Activated CD4-positive, alpha-beta T cell treated with anti-CD3 and anti-CD28 coated beads for 48 hours (primary cell): ENCODE measurements around the gene PPP4R1.

Source experiments
- DNase-seq: peaks from one replicate; pipeline ENCODE4 v3.0.0-alpha.2; 2020

PPP4R1 gene

DNA sequence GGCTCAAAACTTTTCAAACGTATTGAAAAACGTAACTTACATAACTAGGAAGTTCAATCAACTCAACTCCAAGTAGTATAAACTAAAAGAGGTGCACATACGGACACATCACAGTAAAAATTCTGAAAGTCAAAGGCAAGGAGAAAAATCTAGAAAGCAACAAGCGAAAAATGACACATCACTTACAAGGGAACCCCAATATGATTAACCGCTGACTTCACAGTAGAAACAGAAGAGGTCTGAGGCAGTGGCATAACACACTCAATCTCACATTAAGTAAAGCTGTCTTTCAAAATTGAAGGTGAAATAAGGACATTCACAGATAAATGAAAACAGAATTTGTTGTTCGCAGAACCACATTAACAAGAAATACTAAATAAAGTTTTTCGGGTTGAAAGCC, 32.7 kb downstream of the PPP4R1 start:
- no peak for DNase-seq

DNA sequence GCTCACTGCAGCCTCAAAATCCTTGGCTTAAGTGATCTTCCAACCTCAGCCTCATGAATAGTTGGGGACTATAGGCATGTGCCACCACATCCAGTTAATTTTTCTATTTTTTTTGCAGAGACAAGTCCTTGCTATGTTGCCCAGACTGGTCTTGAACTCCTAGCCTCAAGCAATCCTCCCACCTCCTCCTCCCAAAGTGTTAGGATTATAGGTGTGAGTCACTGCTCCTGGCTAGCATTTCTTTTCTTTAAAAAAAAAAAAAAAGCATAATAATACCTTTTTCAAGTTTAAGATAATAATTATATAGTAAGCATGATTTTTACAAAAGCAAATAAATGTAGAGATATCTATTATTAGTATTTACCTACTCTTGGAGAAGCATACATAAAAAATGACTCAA, 36.1 kb downstream of the PPP4R1 start:
- DNase-seq = no peak

DNA sequence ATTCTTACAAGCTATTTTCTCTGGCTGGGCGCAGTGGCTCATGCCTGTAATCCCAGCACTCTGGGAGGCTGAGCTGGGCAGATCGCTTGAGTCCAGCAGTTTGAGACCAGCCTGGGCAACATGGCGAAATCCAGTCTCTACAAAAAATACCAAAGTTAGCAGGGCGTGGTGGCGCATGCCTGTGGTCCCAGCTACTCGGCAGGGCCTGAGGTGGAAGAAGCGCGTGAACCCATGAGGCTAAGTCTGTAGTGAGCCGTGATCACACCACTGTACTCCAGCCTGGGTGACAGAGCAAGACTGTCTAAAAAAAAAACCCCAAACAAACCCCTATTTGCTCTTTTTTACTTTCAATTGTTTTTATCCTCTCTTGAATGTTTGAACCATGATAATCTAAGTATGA, 37.0 kb downstream of the PPP4R1 start:
- DNase-seq = no peak

DNA sequence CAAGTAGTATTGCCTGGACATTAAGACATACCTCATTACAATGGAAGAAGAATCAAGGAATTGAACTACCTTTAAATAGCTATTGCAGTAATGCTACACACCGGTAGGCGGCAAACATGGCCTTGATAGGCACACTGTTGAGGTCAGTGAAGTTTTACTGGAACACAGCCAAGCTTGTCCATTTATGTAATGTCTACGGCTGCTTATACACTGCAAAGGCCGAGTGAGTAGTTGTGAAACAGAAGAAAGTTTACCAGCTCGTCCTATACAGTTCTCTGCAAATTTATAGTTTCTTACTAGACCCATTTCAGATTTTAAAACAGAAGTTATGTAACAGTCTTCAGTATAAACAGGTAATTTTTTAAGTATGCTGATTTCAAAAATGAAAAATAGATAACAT, 38.8 kb downstream of the PPP4R1 start:
- peak; percentile 28 for DNase-seq

DNA sequence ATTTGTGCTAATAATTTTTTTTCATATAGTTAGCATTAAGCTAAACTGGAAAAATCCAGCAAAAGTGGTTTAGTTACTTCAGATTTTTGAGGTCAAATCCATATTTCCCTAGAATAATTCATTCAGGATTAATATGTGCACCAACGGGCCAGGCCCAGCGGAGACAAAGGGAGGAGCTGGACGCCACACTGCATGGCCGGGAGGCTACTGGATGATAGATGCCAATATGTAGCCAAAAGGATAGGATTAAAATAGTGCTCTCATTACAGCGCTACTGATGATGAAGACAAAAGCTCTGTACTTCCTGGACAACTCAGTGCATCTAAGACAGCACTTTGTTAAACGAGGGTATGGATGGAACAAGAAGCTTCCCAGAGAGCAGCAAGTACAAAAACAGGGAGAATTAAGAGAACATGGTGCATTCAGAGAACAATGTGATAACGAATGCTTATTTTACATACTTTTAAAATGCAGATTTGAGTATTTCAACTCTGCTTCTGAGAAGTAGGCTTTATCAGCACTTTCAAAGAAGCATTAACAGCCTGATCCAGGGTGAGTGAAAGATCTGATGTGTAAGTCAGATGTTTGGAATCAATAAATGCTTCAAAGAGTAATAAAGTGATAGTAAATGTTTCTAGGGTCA, 39.8 kb downstream of the PPP4R1 start:
- DNase-seq = no peak

DNA sequence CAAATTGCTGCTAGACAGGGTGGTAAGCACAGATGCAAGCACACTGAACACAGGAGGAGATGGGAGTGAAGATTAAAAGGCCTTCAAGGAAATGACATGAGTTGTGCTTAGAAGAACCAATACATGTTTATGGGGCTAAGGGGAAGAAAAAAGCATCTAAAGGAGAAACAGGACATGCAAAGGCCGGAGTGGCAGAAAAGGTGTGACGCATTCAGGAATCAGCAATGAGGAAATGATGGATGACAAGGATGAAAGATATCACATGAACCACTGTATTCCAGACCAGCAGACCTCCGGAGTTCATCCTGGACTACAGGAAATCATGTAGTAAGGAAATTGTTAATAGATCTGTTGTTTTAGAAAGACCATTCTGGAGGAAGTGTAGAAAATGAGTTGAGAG, 42.8 kb downstream of the PPP4R1 start:
- no peak for DNase-seq

DNA sequence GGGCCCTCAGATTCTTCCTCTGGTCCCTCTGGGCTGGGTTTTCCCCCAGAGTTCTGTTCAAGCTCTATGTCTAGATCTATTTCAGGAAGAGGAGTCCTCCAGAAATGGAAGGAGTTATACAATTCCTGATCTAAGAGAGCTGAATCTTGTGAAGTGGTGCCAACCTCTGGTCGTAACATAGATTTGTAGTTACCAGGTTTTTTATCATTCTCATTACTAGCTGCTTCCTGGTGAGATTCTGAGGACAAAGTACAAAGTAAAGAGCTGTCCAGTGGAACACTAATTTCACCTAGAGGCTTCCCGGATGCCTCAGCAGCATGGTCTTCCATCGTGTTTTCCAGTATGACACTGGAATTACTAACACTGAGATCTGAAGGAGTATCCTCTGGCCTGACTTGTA, 44.1 kb downstream of the PPP4R1 start:
- no peak for DNase-seq

DNA sequence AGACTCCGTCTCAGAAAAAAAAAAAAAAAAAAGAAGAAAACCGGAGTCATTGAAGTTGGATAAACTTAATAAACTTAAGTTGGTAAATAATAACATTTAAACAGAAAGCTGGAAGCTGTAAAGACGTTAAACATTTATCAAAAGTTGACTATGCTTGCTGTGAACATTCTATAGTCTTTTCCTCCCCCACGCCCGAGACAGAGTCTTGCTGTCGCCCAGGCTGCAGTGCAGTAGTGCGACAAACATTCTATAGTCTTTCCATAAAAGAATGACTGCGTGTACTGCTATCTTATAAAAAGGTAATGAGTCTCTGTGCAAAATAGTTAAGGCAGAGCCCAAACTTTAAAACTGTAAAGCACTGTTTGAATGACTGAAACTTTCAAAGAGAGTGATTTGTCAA, 45.2 kb downstream of the PPP4R1 start:
- DNase-seq = no peak

DNA sequence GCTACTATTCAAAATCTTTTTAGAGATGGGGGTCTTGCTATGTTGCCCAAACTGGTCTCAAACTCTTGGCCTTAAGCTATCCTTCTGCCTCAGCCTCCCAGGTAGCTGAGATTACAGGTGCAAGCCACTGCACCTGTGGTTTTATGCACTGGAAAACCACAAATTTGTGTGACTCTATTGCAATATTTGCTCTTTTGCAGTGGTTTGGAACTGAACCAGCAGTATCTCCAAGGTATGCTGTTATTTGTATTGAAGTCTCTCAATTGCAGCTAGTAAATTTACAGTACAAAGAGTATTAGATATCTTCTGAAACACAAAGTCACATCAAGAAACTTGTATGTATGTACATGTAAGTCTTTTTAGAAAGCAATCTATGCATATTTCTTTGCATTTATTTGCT, 46.2 kb downstream of the PPP4R1 start:
- DNase-seq = no peak

DNA sequence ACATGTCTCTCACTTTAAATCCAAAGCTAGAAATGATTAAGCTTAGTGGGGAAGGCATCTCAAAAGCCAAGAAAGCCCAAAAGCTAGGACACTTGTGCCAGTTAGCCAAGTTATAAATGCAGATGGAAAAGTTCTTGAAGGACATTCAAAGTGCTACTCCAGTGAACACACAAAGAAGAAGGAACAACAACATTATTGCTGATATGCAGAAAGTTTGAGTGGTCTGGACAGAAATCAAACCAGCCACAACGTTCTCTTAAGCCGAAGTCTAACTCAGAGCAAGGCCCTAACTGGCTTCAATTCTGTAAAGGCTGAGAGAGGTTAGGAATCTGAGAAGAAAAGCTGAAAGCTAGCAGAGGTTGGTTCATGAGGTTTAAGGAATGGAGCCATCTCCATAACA, 49.0 kb downstream of the PPP4R1 start:
- no peak for DNase-seq

DNA sequence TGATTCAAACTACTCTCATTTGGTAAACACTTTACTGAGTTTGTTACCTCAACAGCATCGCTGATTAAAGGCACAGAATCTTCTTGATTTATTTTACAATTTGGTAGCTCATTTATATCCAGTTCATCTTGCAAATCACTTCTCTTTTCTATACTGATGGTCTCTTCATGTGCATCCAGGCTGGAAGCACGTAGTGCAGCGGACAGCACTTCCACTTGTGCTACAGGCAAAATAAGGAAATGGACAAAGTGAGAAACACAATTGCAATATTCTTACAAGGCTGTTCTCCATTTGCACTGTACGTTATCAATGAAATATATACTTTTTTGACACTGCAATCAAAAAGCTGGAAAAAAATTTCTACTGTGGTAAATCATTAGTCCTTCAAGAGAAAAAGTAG, 51.0 kb downstream of the PPP4R1 start:
- no peak for DNase-seq

DNA sequence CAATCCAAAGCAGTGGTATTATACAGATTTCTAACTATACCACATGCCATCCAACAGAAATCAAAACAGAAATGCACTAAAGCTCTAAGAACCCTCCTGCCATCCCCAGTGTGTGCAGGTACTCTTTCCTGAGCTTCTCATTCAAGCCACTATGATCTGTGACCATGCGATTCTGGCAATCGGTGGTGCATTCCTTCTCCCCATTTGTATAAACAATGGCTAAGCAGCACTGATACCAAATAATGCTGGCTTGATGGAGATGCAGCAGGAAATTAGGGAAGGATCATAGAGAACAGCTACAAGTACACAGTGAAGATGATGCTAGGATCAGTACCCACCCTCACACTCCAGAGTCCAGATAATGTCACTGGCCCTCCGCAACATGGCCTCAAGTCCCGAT, 51.8 kb downstream of the PPP4R1 start:
- no peak for DNase-seq

DNA sequence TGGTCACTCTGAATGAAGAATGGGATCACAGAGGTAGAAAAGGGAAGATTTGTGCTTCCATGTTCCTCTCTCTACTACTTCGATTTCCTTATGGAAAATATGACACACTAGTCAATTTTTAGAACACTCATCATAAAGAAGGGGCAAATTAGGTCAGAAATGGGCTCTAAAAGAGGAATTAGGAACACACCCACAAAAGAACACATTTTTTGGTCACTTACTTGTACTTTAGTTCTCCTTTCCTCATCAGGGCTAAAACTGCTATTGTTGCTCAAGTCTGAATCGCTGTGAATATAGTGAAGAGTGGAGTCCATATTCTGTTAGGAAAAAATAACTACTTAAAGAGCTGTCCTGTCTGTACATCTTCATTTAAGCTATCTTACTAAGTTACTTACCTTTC, 52.6 kb downstream of the PPP4R1 start:
- DNase-seq = no peak

DNA sequence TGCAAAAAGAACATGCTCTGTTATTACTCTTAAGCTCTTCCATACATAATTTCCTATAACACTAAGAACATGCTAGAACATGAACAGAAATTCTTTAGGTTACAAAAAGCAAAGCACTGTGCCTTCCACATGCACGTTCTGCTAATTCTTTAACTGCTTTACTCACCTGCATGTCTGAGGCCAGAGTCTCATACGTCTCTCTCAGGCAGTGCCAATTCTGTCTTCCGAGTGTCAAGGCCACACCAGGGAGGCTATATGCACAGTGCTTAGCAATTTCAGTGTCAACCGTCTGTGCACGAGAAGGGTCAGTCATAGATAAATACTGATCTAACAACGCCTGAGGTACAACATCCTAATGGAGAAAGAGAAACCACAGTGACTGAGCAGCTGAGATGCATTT, 55.1 kb downstream of the PPP4R1 start:
- no peak for DNase-seq

DNA sequence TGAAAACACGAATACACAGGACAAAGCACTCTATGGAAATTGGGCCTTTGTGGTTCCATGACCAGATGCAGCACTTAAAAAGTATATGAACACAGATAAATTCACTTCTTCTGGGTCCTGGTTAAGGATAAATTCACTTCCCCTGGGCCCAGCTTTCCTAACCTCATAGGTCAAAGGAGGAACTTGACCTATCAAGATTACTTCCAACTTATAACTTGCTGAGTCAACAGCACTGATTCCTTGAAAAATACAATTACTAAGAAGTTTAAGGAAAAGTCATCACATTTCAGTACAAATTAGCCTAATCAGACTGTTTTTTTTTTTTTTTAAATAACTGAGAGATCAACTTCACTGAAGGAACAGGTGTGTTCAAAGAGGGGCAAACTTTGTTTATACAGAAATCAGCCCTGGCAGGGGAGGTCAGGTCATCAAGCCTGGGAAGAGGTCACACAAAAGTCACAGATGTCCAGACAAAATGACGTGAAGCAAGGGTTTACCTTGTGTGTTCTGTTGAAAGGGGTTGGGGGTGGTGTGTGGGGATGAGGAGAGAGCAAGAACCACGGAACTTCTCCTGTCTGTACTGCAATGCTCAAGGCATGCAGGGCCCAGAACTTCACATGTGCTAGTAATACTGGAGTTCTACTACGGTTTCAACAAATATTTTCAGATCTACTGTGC, 55.8 kb downstream of the PPP4R1 start:
- DNase-seq = no peak

DNA sequence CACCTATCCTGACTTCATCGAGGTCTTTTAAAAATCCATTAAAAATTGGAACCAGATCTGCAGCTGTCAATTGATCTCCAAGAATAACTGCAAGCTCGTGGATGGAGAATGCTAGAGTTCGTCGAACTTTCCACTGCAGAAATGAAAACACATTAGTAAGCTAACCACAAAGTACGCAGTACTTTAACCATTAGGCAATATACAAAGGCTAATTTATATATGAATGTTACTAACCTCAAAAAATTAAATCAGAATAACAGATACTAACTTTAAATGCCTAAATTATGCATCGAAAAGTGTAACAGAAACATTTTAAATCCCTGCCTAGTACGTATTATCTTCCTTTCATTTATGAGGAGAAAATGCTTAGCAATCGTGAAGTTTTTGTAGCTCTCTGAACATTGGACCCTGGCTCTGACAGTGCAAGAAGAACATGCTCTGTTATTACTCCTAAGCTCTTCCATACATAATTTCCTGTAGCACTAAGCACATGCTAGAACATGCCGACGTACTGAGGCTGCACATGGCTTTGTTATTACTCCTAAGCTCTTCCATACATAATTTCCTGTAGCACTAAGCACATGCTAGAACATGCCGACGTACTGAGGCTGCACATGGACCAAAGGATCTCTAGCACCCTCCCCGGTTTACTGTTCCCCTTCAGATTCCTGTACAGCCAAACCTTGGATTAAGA, 57.0 kb downstream of the PPP4R1 start:
- no peak for DNase-seq

DNA sequence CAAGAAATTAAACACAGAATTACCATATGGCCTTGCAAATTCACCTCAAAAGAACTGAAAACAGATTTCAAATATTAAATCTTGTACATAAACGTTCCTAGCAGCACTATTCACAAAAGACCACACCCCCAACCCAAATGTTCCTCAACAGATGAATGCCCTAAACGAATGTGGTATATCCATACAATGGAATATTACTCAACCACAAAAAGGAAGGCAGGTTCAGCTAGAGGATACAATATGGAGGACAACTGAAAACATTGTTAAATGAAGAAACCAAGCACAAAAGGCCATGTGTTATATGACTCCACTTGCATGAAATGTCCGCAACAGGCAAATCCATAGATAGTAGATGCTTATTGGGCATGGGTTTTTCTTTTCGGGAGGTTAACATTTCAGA, 61.7 kb downstream of the PPP4R1 start:
- DNase-seq = no peak

DNA sequence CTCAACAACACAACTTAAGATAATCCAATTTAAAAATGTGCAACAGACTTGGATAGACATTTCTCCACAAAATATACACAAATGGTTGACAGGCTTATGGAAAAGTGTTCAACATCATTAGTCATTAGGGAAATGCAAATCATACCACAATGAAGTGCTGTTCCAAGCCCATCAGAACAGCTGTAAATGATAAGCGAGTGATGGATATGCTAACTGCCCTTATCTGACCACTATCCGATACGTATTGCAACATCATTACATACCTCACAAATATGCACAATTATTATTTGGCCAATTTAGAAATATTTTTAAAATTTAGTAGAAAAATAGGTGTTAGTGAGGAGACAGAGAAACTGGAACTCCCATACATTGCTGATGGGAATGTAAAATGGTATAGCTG, 62.2 kb downstream of the PPP4R1 start:
- no peak for DNase-seq

DNA sequence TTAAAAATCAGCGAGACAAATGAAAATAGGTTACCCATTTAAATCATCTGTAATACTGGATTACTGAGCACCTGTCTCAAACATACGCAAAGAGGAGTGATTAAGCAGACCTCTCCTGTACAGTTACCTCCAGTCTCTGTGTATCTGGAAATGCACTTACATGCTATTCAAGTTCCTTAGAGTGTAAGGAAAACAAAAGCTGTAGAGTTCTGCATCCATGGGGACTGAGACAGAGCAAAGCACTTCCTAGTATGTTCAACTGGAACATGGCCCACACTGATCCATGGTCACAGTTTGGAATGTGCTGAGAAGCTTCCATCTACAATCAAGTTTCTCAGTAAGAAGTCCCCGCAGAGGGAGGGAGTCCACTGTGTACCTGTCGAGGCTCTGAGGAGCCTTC, 63.9 kb downstream of the PPP4R1 start:
- DNase-seq = no peak

DNA sequence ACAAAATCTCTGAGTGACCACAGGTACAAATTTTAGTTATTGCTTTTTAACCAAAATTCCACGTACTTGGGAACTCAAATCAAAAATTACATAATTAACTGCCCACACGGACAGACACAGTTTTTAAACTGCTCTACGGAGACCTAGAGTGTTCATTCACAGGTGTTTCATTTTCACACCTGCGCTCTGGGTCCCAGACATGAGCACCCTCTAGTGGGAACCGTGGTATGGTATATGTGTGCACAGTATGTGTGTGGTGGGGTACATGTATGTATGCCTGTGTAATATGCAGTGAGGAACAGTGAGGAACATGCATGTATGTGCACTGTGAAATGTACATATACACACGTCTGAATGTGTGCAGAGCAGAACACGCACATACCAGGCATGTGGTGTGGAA, 65.0 kb downstream of the PPP4R1 start:
- no peak for DNase-seq

DNA sequence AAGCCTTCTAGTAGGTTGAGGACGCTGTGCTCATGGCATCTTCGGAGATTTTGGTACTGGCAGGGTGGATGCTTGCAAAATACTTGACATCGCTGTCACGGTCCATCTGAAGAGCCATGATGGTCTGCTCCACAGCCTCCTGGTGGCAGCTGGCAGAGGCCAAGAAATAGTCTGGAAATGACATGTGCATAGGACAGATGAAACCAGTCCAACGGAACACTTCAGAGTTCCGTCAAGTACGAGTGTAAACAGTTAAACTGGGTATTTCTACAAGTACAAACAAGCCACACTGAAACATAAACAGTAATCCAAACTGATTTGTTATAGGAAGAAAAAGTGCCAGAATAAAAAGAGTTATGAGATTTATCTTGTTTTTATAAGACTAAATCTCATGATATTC, 66.6 kb downstream of the PPP4R1 start:
- DNase-seq = no peak

DNA sequence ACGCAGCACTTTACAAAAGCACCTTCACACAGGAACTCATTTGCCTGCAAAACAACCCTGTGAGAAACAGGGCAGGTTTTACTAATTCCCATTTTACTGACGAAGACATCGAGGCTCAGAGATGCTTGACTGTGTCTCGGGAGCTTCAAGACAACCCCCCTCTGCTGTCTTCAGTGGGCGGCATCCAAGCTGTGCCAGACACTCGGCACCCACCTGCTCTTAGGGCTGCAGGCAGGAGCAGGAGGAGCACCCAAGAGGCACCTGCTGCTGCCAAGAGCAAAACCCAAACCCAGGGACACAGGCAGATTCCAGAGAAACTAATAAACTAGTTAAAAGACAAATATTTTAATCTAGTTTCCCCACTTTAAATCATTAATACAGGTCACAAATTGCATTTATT, 67.9 kb downstream of the PPP4R1 start:
- DNase-seq = no peak

DNA sequence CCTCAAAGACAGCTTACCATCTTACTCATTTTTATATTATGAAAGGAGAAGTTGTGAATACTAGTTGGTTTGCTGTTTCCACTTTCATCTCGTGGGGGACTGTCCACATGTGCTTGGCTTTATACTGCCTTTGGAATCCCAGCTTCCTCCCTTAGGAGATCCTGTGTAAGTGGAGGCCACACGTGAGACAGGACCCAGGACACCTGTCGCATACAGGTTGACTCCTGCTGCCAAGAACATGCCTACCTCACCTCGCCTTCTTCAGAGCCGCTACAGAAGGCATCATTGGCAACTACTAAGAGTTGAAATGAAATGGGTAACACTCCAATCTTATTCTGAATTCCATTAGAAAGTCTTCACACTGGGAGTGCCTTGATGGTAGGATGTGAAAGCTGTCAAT, 69.3 kb downstream of the PPP4R1 start:
- no peak for DNase-seq

DNA sequence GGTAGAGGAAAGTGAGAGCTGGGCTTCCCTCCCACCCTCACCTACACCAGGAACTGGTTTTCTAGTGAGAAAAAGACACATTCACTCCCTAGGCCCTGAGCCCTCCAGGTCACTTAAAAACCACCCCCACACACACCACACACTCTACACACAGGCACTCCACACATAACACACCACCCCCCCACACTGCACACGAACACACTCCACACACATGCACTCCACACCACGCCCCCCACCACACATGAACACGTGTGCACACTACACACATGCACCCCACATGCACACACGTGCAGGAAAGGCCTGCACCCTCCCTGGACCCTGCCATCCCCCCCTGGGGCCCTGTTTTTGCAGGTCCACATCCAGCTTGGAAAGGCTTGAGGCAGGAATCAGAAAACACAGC, 71.4 kb downstream of the PPP4R1 start:
- DNase-seq = no peak

DNA sequence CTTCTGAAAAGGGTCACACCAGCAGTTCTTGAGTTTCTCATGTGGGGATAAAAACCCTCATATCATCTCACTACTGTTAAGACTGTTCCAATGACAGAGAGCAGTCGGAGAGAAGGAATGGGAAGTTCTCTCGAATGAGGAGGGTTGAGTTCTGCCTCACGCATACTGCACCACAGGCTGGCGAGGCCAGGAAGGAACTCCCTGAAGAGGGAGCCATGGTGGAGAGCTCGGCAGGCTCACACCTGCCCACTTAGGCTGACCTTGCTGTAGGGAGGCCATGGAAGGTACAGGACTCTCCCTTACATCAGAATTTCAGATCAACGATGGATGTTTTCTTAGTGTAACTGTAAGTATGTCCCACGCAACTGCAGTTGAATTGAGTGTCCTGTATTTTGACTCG, 74.4 kb downstream of the PPP4R1 start:
- DNase-seq = no peak
